DOHH2 (cell line): ENCODE data around the gene RHOBTB3.

Source experiments
- H3F3A ChIP-seq: fragments of 200-600 bp; sonication (generic), shearing (Covaris generic); 2 replicates; pipeline ENCODE4 v1.6.0; 2016; ENCODE audit warnings: antibody characterized with exemption, mild to moderate bottlenecking; ENCODE audit not compliant: control insufficient read depth, insufficient read depth
- H3K27ac ChIP-seq: fragments of 200-600 bp; sonication (generic); 2 replicates; pipeline ENCODE4 v1.5.1; 2014; ENCODE audit warnings: low read depth, mild to moderate bottlenecking, low read length, moderate library complexity
- H3K27me3 ChIP-seq: fragments of 200-600 bp; sonication (generic); 2 replicates; pipeline ENCODE4 v1.6.1; 2014; ENCODE audit warnings: mild to moderate bottlenecking, low read length, mixed read lengths; ENCODE audit not compliant: control insufficient read depth
- H3K36me3 ChIP-seq: fragments of 200-600 bp; sonication (generic); 2 replicates; pipeline ENCODE4 v1.6.1; 2014; ENCODE audit warnings: mild to moderate bottlenecking, low read length, moderate library complexity, mixed read lengths; ENCODE audit not compliant: control insufficient read depth
- H3K4me1 ChIP-seq: fragments of 200-600 bp; sonication (generic); 2 replicates; pipeline ENCODE4 v1.6.1; 2014; ENCODE audit warnings: mild to moderate bottlenecking, low read length, mixed read lengths; ENCODE audit not compliant: control insufficient read depth
- H3K4me2 ChIP-seq: fragments of 200-600 bp; sonication (generic); 2 replicates; pipeline ENCODE4 v1.6.0; 2014; ENCODE audit warnings: mild to moderate bottlenecking, low read length, moderate library complexity
- H3K4me3 ChIP-seq: fragments of 200-600 bp; sonication (generic); 2 replicates; pipeline ENCODE4 v1.5.1; 2014; ENCODE audit warnings: mild to moderate bottlenecking, low read length, mixed read lengths
- H3K79me2 ChIP-seq: fragments of 200-600 bp; sonication (generic); 2 replicates; pipeline ENCODE4 v1.6.1; 2014; ENCODE audit warnings: mild to moderate bottlenecking, low read length, mixed read lengths; ENCODE audit not compliant: control insufficient read depth
- H3K9me2 ChIP-seq: fragments of 200-600 bp; sonication (generic); replicated peaks from 2 replicates; pipeline ENCODE4 v1.6.1; 2014; ENCODE audit warnings: mild to moderate bottlenecking, low read length, mixed read lengths; ENCODE audit not compliant: control insufficient read depth
- H3K9me3 ChIP-seq: fragments of 200-600 bp; sonication (generic); 2 replicates; pipeline ENCODE4 v1.6.1; 2014; ENCODE audit warnings: antibody characterized with exemption, low read length, mixed read lengths; ENCODE audit not compliant: control insufficient read depth, insufficient read depth
- H4K20me1 ChIP-seq: fragments of 200-600 bp; sonication (generic); 2 replicates; pipeline ENCODE4 v1.6.0; 2014; ENCODE audit warnings: low read depth, mild to moderate bottlenecking, antibody characterized with exemption, low read length, moderate library complexity; ENCODE audit not compliant: control insufficient read depth, insufficient read depth
- CTCF ChIP-seq: fragments of 200-600 bp; sonication (generic); IDR thresholded peaks from one replicate; pipeline ENCODE4 v1.5.1; 2014; ENCODE audit warnings: antibody characterized with exemption, mild to moderate bottlenecking, low read depth, low read length; ENCODE audit not compliant: poor library complexity, severe bottlenecking
- EZH2phosphoT487 ChIP-seq: fragments of 200-600 bp; sonication (generic); IDR thresholded peaks from 2 replicates; pipeline ENCODE4 v1.6.1; 2017; ENCODE audit warnings: borderline replicate concordance, mild to moderate bottlenecking, antibody characterized with exemption, low read length, moderate library complexity, mixed read lengths

The RHOBTB3 gene

GRCh38 chr5:95786821-95787418 lies 55.8 kb downstream of the RHOBTB3 start:
- Histone ChIP-seq H3K36me3 (no peaks in the 10 kb centered on the region), H3K79me2 (no peaks in the 10 kb centered on the region), H3K4me2 (no peak overlapping the region), H4K20me1 (no peaks in the 10 kb centered on the region), H3K27me3 (no peaks in the 10 kb centered on the region), H3K9me2 (no peaks in the 10 kb centered on the region), H3K9me3 (no peaks in the 10 kb centered on the region), H3K4me3 (no peak overlapping the region), H3K4me1 (peaks cover 7% of the 10 kb centered on the region), H3F3A (no peaks in the 10 kb centered on the region), H3K27ac (no peak overlapping the region)
- TF ChIP-seq EZH2phosphoT487 (no peak), CTCF (no peak)

- Histone ChIP-seq H3K4me3 (no peak overlapping the region), H3K9me3 (no peaks in the 10 kb centered on the region), H3K36me3 (no peaks in the 10 kb centered on the region)
Observed at GRCh38 chr5:95788493-95788892, 57.4 kb downstream of the RHOBTB3 start.

GRCh38 chr5:95791751-95792150 lies 60.6 kb downstream of the RHOBTB3 start:
- H3K4me1 ChIP-seq, result peaks cover 7% of the 10 kb centered on the region
- no peak overlapping the region for H3K4me2 ChIP-seq
- H3K4me3 ChIP-seq, result no peak overlapping the region
- no peaks in the 10 kb centered on the region for H3K79me2 ChIP-seq
- H3K9me3 ChIP-seq, result no peaks in the 10 kb centered on the region
- H3F3A ChIP-seq, result no peaks in the 10 kb centered on the region
- H3K36me3 ChIP-seq, result no peaks in the 10 kb centered on the region
- H3K27me3 ChIP-seq, result no peaks in the 10 kb centered on the region
- TF ChIP-seq CTCF, result no peak
- no peak for TF ChIP-seq EZH2phosphoT487
- no peaks in the 10 kb centered on the region for H4K20me1 ChIP-seq
- no peaks in the 10 kb centered on the region for H3K9me2 ChIP-seq
- H3K27ac ChIP-seq, result no peak overlapping the region

More at GRCh38 chr5:95788493-95788892, 57.4 kb downstream of the RHOBTB3 start:
- Histone ChIP-seq H3K27ac (no peak overlapping the region), H3K4me2 (no peak overlapping the region), H3K79me2 (no peaks in the 10 kb centered on the region), H3K9me2 (no peaks in the 10 kb centered on the region), H3K4me1 (peaks cover 7% of the 10 kb centered on the region), H3F3A (no peaks in the 10 kb centered on the region), H4K20me1 (no peaks in the 10 kb centered on the region), H3K27me3 (no peaks in the 10 kb centered on the region)
- no peak for TF ChIP-seq EZH2phosphoT487
- TF ChIP-seq CTCF, result no peak
